NCI-H2227 (cell line): ENCODE measurements around the gene DIO3.

Experiments used
- DNase-seq: peaks from one replicate; lab custom pipeline; 2025; ENCODE audit not compliant: unreplicated experiment; lab: John Stamatoyannopoulos, UW

DIO3 gene

DNA sequence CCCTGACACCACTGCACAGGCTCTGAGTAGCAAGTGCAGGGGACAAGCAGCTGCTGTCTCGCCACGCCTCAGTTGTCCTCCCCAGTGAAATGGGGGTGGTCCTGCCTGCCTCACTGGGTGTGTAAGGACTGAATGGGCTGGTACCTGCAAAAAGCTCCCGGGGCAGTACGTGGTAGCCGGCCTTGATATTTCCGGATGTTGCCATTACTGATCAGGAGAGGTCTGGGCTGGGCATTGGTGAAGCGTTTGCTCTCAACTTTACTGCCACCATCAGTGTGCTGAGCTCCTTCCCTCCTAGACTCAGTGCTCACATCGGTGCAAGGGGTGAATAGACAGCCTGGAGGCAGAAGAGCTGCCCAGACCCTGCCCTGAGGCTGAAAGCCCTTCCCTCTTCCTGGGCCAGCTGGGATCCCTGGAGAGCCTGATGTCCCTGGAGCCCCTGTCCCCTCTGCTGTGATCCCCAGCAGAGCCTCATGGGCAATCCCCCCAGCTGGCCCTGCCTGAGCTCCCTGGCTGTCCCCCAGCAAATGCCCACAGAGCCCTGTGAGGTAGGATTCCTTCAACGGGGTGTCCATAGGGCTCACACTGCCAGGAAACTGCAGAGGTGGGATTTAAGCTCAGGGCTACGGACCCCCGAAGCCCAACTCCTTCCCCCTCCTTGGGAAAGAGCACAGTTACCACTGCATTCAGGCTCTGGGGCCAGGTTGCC is 18.2 kb downstream of the DIO3 start:
- no peak for DNase-seq

DNA sequence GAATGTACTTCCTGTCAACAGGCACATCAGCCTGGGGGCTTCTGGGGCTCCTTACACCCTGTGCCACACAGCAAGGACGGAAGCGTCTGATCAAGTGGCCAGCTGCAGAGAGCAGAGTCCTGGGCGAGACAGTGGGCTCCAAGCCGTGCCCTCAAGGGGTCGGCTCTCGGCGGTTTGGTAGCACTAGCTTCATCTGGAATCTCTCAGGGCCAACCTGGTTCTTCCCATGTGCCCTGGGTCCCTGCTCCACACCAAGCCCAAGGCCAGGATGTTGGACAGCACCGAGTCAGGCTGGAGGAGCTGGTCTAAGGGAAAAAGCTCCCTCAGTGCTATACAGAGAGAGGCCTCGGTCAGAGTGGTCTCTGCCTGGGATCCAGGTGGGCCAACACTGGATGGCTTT is 20.5 kb downstream of the DIO3 start:
- DNase-seq, result no peak

DNA sequence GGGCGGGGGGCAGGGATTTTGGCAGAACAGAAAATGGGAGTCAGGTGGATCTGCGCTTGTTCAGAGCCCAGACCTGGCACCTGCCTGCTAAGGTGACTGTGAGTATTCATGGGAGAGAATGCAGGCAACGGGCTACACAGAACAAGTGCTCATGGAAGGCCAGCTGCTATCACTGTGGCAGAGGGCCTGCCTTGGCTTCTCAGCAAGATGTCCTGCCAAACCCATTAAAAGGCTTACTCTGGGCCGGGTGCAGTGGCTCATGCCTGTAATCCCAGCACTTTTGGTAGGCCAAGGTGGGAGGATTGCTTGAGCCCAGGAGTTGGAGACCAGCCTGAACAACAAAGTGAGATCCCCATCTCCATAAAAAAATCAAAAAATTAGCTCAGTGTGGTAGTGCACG is 21.0 kb downstream of the DIO3 start:
- DNase-seq, result no peak

DNA sequence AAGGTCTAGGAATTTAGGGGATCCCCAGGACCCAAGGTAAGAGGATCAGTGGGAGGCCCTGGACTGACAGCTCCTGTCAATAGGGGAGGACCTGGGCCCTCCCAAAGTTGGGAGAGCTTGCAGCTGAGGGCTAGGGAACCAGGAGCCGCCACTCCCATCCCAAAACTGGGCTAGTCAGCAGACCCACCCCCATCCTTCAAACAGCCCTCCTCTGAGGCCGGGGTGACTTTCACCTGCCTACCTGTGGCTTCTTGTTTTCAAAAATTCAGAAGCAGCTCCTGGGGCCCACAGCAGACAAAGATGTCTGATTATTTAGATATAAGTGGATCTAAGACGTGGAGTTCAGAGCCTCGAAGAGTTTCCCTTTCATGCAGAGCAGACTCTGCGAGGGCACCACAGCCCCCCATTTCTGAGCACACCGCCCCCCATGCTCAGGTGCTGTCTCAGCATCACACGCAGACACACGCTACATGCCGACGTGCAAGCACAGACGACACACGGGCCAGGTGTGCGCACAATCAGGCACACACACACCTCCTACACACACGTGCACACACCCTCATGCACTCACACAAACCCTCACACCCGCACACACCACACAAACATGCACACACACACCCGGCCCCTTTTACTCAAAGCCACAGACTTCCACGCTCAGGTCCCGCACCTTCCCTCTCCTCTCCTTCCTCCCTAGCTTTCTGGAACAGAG is 21.9 kb downstream of the DIO3 start:
- no peak for DNase-seq

DNA sequence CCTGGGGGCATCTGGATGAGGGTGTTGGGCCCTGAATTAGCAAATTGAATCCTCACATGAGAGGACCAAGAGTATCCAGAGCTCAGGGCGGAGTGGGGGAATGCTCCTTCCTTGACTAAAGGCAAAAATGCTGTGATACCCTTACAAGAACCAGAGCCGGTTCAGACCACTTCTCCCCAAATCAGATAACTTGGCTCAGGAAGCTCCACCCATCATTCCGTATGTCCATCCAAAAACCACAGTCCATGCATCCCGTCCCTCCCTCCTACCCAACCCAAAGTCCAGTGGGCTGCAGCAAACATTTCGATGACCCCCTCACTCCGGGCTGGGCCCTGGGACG is 22.4 kb downstream of the DIO3 start:
- DNase-seq, result no peak

DNA sequence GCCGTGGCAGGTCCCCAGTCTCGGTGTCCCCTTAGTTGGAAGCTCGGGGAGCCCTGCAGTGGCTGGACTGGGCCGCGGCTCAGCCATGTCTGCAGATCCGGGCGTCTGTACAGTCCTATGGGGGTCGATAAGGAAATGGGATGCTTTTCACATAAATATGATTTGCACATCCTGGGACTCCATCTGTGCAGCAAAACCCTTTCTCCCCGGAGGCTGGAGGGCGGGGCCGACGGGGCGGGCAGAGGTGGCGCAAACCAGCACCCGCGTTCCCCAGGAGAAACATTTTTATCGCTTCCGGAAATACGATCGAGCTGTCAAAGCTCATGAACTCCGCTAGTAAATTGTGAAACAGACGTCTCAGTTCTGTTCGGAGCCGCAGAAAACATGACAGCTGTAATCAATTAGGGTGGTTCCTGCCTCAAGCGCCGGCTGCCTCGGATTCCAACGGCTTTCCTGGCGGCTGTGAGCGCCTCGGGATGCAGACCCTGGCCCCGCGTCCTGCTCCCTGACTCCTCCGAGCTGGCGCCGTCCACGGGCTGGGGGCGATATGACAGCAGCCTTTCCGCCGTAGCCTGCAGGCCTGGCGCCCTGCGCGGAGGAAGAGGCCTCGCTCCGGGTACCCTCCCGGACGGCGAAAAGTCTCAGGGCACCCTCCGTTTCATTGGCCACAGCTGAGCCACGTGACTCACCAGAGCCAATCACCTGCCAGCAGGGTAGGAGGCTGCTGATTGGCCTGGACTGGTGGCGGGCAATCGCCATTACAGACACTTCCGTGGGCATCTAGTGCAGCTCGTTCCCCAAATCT is 23.0 kb downstream of the DIO3 start:
- DNase-seq, result no peak

DNA sequence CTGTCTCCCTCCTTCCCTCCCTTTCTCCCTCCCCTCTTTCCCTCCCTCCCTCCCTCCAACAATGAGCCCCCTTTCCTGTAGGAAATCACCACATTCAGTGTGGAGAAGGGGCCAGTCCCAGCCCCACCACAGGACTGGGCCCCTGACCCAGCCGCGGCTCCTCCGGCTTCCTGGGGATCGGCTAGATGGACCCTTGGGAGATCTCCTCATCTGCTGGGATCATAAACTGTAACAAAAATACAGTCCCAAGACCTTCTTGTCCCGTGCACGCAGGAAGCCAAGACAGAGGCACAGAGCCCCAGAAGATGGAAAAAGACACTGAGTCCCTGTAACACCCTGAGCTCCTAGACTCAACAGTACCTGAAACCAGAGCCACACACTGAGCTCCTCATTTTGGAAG is 23.9 kb downstream of the DIO3 start:
- no peak for DNase-seq

DNA sequence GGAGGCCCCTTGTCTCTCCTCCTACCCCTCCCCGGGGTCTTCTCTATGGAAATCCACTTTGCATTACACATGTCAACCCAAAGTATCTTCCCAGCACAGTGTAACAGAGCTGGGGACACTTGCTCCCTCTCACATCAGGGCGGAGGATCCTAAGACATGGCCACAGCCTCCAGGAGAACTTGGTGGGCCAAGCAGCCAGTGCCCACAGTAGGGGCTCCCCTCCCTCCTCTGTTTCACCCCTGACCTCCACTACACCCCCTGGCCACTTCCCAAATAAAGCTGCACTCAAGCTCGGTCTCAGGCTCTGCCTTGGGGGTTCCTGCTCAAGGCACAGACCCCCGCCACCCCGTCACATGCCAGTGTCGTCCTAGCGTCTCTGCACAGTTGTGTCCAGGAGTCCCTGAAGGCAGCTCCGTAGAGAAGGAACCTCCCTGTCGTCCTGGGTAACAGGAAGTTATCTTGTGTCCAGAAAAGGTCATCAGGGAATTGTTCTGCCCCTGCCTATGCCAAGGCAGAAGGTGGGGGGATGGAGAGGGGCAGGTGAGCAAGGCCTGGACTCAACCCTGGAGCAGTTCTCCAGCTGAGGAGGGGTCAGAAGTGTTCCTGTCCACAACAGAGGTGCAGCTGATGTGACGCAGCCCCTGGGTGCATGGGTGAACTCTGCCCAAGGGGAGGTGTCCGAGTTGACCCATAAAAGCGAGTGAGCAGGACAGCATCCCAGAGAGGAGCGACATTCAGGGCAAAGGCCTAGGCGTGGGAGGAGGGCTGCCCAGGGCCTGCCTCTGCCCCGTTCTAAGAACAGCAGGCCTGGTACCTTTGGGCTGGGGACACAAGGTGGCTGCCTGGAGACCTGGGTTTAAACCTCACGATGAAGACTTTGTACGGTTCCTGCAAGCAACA is 25.5 kb downstream of the DIO3 start:
- DNase-seq, result no peak

DNA sequence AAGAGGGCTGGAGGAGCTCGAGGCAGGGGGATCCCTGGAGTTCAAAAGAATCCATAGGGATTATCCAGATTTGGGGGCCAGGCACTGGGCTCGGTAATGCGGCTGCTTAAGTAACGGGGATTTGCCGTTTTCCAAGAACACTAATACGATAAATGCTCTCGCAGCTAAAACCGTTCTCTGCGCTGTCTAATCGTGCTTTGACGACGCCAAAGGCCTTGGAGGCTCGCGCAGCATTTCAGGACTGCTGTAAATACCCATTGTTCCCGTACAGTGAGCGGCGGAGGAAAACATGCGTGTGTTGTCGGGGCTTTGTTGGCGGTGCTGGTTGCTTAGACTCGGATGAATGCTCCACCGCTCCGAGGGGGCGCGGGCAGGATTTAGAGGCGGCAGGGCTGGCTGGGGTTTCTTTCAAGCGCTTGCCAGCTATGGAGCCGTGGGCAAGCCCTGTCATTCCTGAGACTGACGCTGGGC is 26.2 kb downstream of the DIO3 start:
- DNase-seq, result no peak

DNA sequence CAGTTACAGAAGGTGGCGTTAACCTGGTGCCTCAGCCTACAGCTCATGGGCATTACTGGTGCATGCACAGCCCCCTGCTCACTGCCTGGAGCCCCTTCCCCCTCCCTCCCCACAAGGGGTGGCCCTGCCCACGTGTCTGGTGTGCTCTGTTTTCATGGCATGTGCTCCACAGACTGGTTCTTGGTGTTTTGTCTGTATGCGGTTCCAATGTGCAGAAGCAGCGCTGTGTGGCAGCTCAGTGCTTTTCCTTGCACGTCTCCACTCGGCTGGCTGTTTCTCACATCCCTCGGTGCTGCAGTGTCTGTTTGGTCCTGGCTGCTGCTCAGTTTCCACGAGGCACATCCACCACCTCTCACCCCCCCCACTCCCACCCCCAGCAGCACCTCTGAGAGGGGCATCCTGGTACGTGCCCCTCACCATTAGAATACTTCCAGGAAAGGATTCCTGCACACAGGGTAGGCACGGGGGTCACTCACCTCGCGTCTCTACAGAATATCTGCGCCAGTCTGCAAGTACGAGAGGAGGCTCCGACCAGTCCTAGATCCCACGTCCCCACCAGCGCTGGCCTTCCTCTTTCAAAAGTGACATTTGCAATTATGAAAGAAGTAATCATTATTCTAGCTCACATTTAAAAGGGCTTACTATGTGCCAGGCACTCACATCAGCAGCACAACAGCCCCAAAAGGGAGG is 27.1 kb downstream of the DIO3 start:
- no peak for DNase-seq

DNA sequence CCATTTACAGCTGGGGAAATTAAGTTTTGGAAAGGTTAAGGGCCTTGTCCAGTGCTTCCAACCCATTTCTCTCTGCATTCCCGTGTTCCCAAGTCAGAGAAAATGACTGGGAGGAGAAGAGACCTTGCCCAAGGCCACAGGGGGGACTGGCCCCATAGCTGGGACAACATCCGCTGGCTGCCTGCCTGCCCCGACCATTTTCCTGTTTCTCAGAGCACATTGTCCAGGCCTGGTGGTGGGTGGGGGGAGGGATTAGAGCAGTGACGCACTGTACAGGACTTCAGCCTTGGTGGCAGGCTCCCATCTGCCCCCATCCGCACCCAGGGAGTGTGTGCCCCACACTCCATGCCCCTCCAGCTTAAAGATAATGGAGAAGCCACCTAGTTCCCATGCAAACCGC is 27.7 kb downstream of the DIO3 start:
- DNase-seq, result no peak

DNA sequence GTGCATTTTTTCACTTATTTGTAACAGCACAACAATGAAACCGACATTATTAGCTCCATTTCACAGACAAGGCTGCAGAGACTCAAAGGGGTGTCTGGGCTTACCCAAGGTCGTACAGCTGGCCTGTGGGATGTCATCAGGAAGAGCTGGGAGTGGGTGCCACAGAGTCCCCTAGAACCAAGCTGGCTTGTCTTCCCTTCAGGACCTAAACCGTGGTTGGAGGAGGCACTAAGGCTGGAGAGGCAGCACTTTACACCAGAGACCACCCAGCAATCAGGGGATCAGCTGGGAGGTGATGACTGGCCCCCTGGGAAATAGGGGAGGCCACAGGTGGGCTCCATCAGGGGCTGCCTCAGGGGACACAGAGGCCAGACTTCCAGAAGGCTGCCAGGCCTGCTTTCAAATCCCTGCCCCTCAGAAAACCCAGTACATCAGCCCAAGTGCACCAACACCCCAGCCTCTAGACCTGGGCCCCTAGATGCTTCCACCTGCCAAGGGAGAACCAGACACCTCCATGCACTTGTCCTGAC is 28.3 kb downstream of the DIO3 start:
- no peak for DNase-seq

DNA sequence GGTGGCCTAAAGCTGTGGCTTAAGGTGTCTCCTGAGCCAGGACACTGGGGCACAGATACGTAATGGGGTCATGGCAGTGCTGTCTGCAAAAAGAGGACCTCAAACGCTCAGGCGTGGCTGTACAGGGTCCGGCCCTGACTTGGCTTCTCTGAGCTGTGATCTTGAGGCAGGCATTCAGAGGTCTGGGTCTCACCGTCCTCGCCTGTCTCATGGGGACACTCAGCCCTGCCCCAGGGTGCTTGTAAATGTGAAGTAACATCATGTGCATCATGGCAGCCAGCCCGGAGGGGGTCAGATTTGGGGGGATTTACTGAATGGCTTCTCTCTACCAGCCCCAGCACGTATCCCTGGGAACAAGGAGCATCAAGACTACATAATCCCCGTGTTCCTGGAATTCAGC is 28.8 kb downstream of the DIO3 start:
- DNase-seq, result no peak

DNA sequence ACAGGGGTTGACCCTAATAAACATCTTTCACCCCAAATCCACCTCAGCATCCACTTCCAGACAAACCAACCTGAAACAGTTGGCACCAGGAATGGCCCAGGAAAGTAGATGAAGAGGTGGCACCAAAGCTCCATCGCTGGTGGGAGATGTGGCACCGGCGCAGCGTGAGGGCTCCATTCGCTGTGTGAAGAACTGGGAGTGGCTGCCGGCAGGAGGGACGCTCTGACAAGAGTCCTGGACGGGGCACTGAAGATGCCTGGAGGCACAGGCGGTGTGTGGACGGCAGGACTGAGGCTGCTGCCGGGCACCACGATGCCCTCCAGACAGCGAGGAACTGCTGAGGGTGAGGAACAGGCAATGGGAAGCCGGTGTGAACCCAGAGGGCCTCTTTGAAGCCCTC is 29.3 kb downstream of the DIO3 start:
- DNase-seq, result no peak

DNA sequence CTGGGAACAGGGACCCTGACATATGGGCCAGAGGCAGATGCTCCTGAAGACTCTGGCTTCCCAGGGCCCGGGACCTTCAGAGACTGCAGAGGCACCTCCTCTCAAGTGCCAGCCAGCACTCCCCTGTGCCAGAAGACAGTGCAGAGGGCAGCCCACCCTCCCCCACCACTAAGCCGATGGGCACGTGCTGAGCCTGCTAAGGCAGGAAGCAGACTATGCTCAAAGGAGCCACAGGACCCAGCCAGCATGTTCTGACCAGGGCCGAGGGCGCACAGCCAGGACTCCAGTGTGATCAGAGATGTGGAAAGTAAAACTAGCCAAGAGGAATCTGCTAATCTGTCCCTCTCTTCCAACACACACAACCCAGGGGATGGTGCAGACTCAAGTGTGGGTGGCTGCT is 29.8 kb downstream of the DIO3 start:
- no peak for DNase-seq

DNA sequence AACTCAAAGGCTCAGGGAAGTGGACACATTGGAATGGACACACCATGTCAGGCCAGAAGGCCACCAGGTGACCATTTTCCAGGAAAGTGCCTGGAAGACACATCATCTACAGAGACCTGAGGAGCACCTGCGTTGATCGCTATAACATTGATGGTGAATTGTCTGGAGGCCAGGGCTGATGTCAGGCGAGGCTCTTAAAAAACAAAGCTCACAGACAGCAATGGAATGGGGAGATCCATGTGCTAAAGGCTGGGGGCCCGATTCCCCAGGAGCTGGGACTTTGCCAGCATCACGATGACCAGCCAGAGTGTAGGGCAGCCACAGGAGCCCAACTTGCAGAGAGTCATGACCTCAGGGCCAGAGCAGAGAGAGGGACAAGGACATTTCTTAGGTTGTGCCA is 30.3 kb downstream of the DIO3 start:
- DNase-seq, result no peak

DNA sequence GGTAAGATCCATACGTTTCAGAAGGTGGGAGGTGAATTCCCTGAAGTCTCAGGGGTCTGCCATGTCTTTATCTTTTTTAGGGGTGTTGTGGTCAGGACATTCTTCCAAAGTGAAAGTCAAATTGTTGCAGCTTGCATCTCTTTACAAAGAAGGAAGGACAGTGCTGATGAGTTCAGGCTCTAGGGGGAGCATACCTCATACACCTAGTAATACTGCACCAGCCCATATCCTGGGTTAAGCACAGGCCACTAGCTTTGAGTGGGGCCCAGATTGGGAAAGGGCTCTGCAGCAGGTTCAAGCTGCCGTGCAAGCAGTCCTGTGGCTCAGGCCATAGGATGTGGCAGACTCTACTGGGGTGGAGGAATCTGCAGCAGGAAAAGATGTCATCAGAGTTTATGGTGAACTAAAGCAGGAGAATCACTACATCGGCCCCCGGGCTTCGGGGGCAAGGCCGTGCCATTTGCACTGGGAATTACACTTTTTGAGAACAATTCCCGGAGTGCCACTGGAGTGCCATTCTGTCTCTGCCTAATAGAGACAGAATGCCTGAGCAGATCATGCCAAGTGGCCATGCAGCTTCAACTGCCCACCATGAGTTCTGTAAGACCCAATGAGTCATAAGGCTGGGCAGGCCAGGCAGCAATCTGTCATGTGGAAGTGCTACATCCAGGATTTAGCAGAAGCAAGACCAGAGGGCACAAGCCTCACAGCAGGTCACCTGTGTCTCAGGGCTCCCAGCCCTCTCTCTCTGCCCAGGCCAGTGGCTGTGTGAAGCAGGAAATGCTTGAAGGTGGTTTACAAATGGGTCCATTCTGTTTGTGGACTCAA is 32.3 kb downstream of the DIO3 start:
- no peak for DNase-seq

DNA sequence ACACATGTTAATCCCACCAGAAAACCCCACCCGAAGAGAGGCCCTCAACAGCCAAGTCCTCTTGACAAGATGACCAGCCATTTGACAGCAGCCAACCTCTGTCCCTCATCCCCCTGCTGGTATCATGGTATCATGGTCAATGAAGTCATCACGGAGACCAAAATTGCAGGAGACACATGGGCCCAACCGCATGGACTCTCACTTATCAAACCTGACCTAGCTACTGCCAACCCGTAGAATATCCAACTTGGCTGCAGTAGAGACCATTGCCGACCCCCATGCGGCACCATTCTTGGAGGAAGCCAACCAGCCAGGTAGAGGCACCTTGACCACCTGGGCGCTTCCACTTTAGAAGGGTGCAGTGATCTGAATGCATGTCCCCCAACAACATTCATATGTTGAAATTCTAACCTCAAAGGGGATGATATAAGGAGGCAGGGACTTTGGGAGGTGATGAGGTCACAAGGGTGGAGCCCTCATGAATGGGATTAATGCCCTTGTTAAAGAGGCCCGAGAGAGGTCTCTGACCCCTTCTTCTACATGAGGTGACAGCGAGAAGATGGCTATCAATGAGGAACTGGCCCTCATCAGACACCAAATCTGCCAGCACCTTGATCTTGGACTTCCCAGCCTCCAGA is 33.3 kb downstream of the DIO3 start:
- DNase-seq, result no peak

DNA sequence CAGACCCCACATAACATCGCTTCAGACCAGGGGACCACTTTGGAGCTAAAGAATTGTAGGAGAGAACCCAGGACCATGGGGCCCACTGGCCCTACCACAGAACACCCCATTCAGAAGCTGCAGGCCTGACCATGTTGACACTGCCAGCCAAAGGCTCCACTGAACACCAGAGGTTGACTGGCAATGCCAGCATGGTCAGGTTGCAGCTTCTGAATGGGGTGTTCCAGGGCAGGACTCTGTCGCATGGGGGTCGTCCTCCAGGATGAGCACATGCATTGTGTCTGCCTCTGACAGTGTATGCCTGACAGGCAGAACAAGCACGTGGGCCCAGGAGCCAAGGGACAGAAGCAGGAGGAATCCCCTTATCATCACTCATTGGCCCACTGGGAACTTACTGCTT is 34.1 kb downstream of the DIO3 start:
- DNase-seq, result no peak
